Activated CD4-positive, alpha-beta T cell treated with anti-CD3 and anti-CD28 coated beads for 24 hours (primary cell): ENCODE measurements around the gene CMPK2.
"Not testable (repeated sequence)": the region's sequence is repeated elsewhere in the genome, so short reads cannot be mapped to it uniquely, and the experiment has no call there.

Experiments used
- DNase-seq, 2 donors: peaks; one replicate each; pipeline ENCODE4 v3.0.0-alpha.2; 2020; ENCODE audit warnings: low read depth in 2 of 2

The CMPK2 gene

DNA sequence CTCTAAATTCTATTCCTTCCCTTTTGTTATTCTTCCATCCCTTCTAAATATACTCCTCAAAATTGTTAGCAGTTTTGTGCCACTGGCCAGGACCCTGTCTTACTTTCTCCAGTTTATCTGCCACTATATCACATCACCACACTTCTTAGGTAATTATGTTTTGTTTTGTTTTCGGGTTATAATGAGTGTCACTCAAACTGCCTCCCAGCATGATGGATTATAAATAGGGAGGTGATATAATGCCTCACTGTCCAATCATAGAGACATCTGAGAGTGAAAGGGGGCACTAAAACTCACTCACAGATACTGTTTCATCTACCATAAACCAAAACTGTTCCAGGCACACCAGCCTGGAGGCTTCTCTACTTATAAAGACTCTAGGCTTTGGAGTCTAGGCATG lies 15.3 kb upstream of the CMPK2 start:
- no peak for DNase-seq

DNA sequence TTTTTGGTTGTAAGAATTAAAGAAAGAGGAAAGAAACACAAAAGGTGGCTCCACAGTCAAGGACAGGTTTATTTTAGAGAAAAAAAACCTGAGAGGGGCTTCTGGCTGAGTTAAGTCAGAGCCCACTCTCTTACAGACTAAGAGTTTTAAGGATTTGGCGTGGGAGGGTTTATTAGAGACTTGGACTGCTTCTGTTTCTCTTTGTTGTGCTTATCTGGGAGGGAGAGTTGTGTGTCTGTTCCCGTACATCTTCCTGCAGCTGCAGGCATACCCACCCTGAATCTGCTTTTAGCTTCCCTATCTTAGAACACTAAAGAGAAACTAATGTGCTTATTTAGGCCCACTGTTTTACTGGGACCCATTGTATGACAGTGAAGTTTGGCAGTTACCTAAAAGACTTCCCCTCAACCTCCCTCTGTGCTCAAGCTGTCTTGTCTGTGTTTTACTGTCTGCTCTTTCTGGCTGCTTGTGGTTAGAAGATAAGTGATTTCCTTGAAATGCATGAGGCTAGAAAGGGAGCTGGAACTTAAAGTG lies 14.6 kb upstream of the CMPK2 start:
- no peak for DNase-seq

GRCh38 chr2:6879011-6879410 lies 13.3 kb upstream of the CMPK2 start:
- no peak for DNase-seq

DNA sequence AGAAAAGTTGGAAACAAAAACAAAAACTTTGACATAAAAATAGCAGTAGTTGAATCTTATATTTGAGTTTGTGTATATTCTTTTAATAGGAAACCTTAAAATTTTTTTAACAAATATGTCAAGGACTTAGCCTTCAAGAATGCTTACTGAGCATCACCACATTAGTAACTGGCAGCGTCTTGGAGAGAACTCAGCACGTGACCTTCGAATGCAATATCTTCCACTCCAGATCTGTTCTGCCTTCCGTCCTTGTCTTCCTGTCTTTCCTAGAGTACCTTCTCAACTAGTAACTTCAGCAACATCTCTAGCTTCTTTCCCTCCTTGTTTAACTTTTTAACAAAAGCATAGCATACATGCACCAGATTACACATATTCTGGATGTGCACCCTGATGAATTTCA lies 12.8 kb upstream of the CMPK2 start:
- DNase-seq = no peak

- DNase-seq = peak in 1 of 2 donors; percentile 18
Measured at GRCh38 chr2:6877402-6878304, 11.9 kb upstream of the CMPK2 start, which contains the start of gene RSAD2. RSAD2 (plus strand) TSS chr2:6877777; CDS start chr2:6877801, 24 bp downstream.

GRCh38 chr2:6876309-6876708 lies 10.6 kb upstream of the CMPK2 start:
- no peak for DNase-seq

DNA sequence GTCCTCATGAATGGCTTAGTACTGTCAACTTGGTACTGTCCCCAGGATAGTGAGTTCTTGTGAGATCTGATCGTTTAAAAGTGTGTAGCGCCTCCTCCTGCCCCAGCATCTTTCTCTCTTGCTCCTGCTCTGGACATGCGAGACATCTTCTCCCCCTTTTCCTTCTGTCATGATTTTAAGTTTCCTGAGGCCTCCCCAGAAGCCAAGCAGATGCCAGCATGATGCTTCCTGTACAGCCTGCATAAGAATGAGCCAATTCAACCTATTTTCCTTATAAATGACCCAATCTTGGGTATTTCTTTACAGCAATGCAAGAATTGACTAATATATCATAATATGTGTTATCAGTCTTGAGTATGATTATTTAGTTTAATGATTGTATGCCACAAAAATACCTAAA lies 8.3 kb upstream of the CMPK2 start:
- DNase-seq = no peak

GRCh38 chr2:6872394-6872793 lies 6.7 kb upstream of the CMPK2 start:
- no peak for DNase-seq

DNA sequence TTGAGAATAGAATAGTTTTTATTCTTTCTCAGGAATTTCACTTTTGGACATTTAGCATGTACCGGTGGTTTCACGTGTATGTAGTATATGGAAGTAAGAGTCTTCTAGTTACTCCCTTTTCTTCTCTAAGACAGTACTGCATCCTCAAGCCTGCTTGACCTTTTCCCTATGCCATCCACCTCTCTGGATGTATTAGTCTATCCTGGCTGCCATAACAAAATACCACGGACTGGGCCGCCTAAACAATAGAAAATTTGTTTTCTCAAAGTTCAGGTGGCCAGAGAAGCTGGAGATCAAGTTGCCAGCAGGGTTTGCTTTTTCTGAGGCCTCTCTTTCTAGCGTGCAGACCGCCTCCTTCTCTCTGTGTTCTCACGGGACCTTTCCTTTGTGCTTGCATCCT lies 1.3 kb upstream of the CMPK2 start:
- no peak for DNase-seq

DNA sequence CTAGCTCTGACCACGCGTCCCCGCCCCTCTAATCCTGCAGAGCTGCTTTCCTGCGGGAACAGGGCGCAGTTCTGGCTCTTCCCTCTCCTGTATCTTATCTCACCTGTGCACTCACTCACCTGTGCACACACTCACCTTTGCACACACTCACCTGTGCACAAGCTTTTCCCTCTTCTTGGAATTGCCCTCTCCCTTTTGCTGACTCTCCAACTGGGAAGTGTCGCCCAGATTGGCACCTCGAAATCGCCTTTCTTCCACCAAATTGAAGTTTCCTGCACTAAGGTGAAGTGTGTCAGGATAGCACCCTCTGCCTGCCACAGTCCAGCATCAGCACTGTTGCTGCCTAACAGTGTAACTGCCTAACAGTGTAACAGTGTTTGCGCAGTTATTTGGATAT lies 566 bp upstream of the CMPK2 start:
- DNase-seq = no peak

DNA sequence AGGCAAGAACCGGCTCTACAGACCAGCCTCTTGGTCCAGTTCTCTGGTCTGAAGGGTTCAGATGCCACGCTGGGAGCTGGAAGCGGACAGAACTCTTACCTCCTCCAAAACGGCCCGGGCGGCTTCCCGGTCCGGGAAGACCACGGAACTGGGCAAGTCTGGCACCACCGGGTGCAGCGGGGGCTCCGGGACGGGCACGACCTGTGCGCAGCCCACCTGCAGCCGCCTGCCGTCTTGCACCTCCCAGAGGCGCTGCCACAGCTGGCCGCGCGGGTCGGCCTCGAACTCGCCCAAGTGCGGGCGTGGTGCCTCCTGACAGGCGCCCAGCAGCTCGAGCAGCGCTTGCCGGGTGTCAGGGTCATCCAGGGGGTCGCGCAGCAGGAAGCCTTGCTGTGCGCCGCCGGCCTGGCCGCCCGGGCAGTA lies 773 bp downstream of the CMPK2 start:
- DNase-seq = no peak

DNA sequence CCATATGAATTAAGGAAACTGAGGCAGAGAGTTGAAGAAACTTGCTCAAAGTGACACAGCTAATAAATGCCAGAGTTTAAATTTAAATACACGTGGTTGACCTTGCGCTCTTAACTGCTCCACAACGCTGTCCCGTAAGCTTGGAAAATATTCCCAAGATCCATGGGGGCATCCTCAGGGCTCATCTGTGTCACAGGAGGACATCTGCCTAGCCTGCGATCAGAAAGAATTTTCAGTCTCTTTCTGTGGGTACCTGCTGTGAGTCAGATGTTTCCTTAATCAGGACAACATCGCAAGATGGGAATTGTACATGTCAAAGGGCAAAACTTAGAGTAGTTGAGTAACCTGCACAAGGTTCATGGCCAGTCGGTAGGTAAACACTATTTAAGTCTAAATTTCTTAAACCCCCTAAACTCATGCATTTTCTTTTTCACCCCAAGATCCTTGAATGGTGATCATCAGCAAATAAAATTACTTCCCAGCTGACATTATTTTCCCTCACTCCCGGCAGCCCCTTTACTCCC lies 1.4 kb downstream of the CMPK2 start:
- no peak for DNase-seq

DNA sequence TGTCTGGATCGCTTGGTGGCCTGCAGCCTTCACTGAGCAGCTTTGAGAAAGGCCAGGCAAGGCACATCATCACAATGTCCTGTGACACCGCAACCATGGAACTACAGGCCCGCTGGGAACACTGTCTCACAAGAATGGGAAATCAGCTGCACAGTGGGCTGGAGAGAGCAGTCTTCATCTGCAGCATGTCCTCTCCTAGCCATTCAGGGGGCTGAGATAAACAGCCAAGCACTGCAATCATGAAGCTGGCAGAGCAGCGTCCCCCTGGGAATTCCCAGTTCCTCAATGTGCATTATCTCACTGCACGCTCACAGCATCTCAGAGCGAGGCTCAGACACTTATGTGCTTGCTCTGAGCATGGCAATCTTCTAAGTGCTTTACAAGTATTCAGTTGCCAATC lies 1.9 kb downstream of the CMPK2 start:
- no peak for DNase-seq

- no peak for DNase-seq
Measured at GRCh38 chr2:6860296-6860695, 5.4 kb downstream of the CMPK2 start.

DNA sequence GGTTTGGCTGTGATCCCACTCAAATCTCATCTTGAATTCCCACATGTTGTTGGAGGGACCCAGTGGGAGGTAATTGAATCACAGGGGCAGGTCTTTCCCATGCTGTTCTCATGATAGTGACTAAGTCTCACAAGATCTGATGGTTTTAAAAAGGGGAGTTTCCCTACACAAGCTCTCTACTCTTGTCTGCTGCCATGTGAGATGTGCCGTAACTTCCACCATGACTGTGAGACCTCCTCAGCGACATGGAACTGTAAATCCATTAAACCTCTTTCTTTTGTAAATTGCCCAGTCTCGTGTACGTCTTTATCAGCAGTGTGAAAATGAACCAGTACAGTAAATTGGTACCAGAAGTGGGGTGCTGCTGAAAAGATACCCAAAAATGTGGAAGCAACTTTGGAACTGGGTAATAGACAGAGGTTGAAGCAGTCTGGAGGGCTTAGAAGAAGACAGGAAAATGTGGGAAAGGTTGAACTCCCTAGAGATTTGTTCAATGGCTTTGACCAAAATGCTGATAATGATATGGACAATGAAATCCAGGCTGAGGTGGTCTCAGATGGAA lies 7.2 kb downstream of the CMPK2 start:
- not testable (repeated sequence) for DNase-seq

DNA sequence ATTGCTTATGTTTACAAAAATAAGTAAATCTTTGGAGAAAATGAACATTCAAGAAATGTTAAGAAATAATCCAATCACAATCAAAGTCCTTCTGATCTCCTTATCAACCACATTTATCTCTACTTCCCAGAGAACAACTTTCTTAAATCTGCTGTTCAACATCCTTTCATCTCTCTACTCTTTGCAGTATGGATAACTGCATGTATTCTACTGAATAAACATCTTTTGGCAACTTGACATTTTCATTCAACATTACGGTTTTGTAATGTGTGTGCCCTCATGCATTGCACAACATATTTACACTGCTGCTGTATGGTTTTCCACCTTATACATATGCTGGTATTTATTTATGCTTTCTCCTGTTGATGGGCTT lies 9.2 kb downstream of the CMPK2 start:
- no peak for DNase-seq

DNA sequence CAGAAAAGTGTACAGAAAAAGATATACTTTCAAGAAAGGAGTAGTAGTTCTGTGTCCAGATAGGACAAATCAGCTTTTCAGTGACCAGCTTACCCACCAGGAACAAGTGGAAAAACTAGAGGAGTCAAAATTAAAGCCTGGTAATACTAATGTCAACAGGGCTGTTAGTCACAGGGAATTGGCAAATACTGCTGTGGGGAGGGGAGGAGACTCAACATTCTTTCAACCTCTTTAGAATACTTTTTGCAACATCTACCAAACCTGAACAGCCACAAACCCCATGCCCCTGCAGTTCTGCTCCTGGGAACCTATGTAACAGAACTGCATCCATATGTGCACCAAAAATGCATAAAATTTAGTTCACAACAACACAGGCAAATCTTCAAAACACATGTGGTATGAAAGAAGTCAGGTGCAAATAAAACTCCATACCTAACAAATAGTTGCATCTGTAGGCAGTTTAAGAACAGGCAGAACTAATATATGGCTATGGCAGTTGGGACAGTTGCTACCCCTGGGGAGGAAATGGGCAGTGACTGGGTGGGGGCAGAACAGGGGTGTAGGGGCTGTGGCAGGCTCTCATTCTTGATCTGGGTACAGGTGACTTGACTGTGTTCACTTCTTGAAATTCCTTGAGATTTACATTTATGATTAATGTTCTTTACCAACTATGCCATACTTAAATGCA lies 9.7 kb downstream of the CMPK2 start:
- DNase-seq = no peak

DNA sequence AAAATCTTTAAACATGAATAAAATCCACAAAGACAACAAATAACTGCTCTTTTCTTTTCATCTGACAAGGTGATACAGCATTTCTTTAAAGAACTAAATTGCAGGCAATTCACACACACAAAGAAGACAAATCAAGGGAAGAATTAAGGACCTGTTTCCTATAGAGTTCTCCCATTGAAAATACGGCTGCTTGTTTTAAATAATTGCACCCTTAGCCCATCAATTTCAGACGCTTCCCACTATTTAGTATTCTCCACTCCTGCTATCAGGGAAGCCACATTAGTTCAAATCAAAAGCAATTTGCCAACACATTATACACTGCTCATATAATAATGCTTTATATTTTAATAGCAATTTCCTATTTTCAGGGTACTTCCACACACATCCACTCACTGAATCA lies 11.3 kb downstream of the CMPK2 start:
- DNase-seq = no peak

DNA sequence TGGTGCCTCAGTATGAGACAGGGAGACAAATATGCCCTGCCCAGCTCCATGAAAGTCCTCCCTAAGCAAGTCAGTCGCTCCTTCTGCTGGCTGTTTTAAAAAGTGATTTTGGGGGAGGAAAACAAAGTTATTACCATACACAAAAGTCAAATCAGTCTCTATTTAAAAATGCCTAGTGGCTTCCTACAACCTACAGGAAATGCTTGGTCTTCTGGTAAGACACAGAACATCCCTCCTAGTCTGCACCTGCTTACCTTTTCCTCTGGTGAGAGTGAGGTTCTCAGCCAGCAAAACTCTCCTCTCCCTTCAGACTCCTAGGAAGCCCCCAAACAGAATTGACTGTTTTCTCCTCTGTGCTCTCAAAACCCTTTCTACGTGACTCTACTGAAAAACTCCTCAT lies 13.5 kb downstream of the CMPK2 start:
- no peak for DNase-seq

DNA sequence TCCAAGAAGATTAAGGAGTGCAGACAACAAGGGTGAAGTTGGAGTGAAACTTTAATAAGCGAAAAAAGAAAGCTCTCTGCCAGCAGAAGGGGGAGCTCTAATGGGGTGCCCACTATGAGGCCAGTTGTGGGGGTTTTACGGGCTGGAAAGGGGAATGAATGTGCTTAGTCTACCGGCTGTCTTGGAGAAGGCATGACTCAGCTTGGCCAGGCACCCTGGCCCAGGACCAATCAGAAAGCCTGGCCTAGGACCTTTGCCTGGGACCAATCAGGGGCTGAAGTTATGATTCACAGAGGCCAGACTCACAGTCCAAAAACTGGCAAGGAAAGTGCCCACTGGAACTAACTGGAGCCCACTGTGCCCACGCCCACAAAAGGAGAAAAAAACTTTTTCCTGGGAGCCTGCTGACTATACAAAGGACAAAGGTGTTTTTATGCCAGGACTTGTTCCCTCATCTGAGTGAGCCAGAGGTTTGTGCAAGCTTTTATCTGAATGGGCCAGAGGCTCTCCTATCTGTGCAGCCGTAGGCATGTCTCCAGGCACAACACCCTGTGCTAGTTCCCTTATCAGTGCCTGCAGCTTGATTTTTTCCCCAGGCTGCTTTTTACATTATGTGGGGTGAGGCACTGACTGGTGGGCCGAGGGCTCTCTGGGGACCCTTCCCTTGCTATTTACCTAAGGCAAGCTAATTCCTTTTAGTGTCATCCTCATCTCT lies 18.6 kb downstream of the CMPK2 start:
- no peak for DNase-seq

DNA sequence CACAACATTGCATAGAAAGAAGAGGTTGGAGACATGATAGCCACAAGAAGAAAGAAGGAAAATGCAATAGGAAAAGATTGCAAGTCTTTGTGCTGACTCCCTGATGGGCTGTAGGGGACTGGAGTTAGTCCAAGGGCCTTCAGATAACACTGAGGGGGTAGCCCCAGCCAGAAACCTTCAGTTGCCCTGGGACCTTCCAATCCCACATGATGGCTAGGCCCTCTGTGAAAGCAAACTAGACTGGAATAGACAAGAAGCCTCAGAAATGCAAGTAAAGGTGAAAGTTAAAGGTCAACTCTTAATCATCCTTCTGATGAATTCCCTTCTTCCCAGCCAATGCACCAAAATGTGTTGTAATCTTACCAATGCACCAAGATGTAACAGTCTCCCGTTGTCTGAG lies 19.2 kb downstream of the CMPK2 start:
- no peak for DNase-seq

DNA sequence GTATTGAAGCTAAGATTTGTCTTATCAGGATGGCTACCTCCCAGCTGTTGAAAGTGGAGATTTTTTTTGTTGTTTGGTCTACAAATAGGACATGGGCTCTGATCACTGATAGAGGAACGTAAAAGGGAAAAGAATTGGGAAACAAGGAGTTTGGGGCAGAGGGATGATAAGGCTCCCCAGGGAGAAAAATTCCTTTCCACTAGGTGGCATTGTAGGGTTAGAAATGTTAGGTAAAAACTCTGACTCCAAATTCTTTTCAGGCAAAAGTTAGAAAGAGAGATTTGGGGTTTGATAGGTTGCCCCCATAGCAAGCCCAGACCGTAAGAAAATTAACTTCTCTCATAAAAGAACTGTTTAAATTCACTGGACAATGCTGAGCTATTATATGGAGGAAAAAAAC lies 19.8 kb downstream of the CMPK2 start:
- DNase-seq = no peak
